Tibial artery (tissue), 4 donors: ENCODE results near the gene NEAT1.
A peak's percentile ranks its signal among the peaks of the same experiment; 100 is the strongest.
"Not testable (repeated sequence)": the region's sequence is repeated elsewhere in the genome, so short reads cannot be mapped to it uniquely, and the experiment has no call there.

Experiments used
- DNase-seq, 2 donors: peaks; one replicate each; pipeline ENCODE4 v3.0.0-alpha.2; 2019
- H3K27ac ChIP-seq, 2 donors: fragments of 200-600 bp; sonication (generic) in 1 of 2; 1 replicate in 1 of 2; 2 replicates in 1 of 2; pipeline ENCODE4 v1.5.1; 2018 to 2019; ENCODE audit warnings: mild to moderate bottlenecking in 1 of 2
- H3K27me3 ChIP-seq, 2 donors: fragments of 200-600 bp; sonication (generic) in 1 of 2; one replicate each; pipeline versions ENCODE4 v1.5.1 to v1.6.0; 2016 to 2019
- H3K36me3 ChIP-seq, 3 donors: fragments of 200-600 bp; sonication (generic) in 2 of 3; one replicate each; pipeline ENCODE4 v1.5.1; 2016 to 2019; ENCODE audit warnings: mild to moderate bottlenecking in 2 of 3
- H3K4me1 ChIP-seq, 4 donors: fragments of 200-600 bp; sonication (generic) in 2 of 4; 1 replicate in 3 of 4; 2 replicates in 1 of 4; pipeline ENCODE4 v1.5.1; 2016 to 2019
- H3K4me3 ChIP-seq, 2 donors: fragments of 200-600 bp; sonication (generic) in 1 of 2; 1 replicate in 1 of 2; 2 replicates in 1 of 2; pipeline ENCODE4 v1.5.1; 2018 to 2019; ENCODE audit warnings: mild to moderate bottlenecking in 2 of 2
- H3K9me3 ChIP-seq, 3 donors: fragments of 200-600 bp; sonication (generic) in 1 of 3; one replicate each; pipeline ENCODE4 v1.5.1; 2016 to 2019
- CTCF ChIP-seq, 2 experiments: fragments of 200-600 bp in 1 of 2; fragments of 450-650 bp in 1 of 2; IDR thresholded peaks; one replicate each; pipeline ENCODE4 v1.5.1; 2017 to 2019; ENCODE audit warnings: antibody characterized with exemption in 2 of 2, mild to moderate bottlenecking in 1 of 2, moderate library complexity in 1 of 2
- intact Hi-C: fragments of 100-400 bp; cut with DNase I; formaldehyde crosslinking; loops from one replicate; pipeline ENCODE4 v1.15.0; 2023; ENCODE audit warnings: low total_unique reads

NEAT1 gene

GRCh38 chr11:65470433-65471049 lies 47.9 kb downstream of the NEAT1 start:
- no peaks in the 10 kb centered on the region for H3K36me3 ChIP-seq
- H3K4me1 ChIP-seq, result peaks cover 0 to 60% (median 30%) of the 10 kb centered on the region in 4 donors
- intact Hi-C loops, result loop anchor here (5.0 kb wide), 2 partner anchors 37 to 48 kb away; partner anchors contain the start of gene NEAT1
- no peak for DNase-seq
- TF ChIP-seq CTCF (IDR thresholded peaks at IDR 0.05), result no peak
- H3K9me3 ChIP-seq, result no peaks in the 10 kb centered on the region
- H3K27ac ChIP-seq, result peak overlapping the region; percentile 95 to 100
- no peaks in the 10 kb centered on the region for H3K27me3 ChIP-seq
- peak overlapping the region in 1 of 2 donors; percentile 28 for H3K4me3 ChIP-seq

- peak overlapping the region; percentile 28 to 48 for H3K4me3 ChIP-seq
- peaks cover 0 to 69% (median 36%) of the 10 kb centered on the region in 4 donors for H3K4me1 ChIP-seq
- H3K27me3 ChIP-seq, result no peaks in the 10 kb centered on the region
- H3K27ac ChIP-seq, result peak overlapping the region; percentile 95 to 100
- peak; percentile 62 to 67 for TF ChIP-seq CTCF (IDR thresholded peaks at IDR 0.05)
- H3K9me3 ChIP-seq, result no peaks in the 10 kb centered on the region
- no peaks in the 10 kb centered on the region for H3K36me3 ChIP-seq
- peak; percentile 84 to 96 for DNase-seq
- intact Hi-C loops, result loop anchor here (5.0 kb wide), 2 partner anchors 36 to 49 kb away; partner anchors contain the start of gene NEAT1
Observed at GRCh38 chr11:65471447-65471891, 48.9 kb downstream of the NEAT1 start.

- DNase-seq, H3K27me3 ChIP-seq, H3K9me3 ChIP-seq, H3K36me3 ChIP-seq: not testable (repeated sequence)
- Histone ChIP-seq H3K4me1 (peaks cover 0 to 74% (median 41%) of the 10 kb centered on the region in 4 donors), H3K4me3 (peak overlapping the region; percentile 21 to 48), H3K27ac (peak overlapping the region; percentile 95 to 100)
- intact Hi-C loops, result loop anchor here (5.0 kb wide), 2 partner anchors 35 to 50 kb away; partner anchors contain the start of gene NEAT1
Observed at GRCh38 chr11:65472588-65473277, 50.1 kb downstream of the NEAT1 start.

GRCh38 chr11:65473278-65473860 lies 50.8 kb downstream of the NEAT1 start:
- no peak for TF ChIP-seq CTCF (IDR thresholded peaks at IDR 0.05)
- intact Hi-C loops, result loop anchor here (5.0 kb wide), 2 partner anchors 34 to 51 kb away; partner anchors contain the start of gene NEAT1
- no peak overlapping the region for H3K4me3 ChIP-seq
- H3K27me3 ChIP-seq, result no peaks in the 10 kb centered on the region
- H3K9me3 ChIP-seq, result no peaks in the 10 kb centered on the region
- H3K4me1 ChIP-seq, result peaks cover 0 to 79% (median 47%) of the 10 kb centered on the region in 4 donors
- peak overlapping the region; percentile 95 to 100 for H3K27ac ChIP-seq
- H3K36me3 ChIP-seq, result no peaks in the 10 kb centered on the region
- DNase-seq, result no peak

GRCh38 chr11:65474864-65475263 lies 52.3 kb downstream of the NEAT1 start:
- DNase-seq, result no peak
- Histone ChIP-seq H3K27ac (peak overlapping the region; percentile 95 to 100), H3K9me3 (no peaks in the 10 kb centered on the region), H3K4me3 (no peak overlapping the region), H3K36me3 (no peaks in the 10 kb centered on the region), H3K4me1 (peaks cover 0 to 82% (median 55%) of the 10 kb centered on the region in 4 donors), H3K27me3 (no peaks in the 10 kb centered on the region)
- TF ChIP-seq CTCF (IDR thresholded peaks at IDR 0.05), result no peak
- intact Hi-C loops, result loop anchor here (5.0 kb wide), 2 partner anchors 32 to 53 kb away; partner anchors contain the start of gene NEAT1
